NCI-H2081 treated with DMSO at 0.1 percent for 48 hours (cell line): ENCODE data around the gene PPFIBP1.

Experiments
- DNase-seq: peaks from one replicate; lab custom pipeline; 2025; lab: John Stamatoyannopoulos, UW

The PPFIBP1 gene

DNA sequence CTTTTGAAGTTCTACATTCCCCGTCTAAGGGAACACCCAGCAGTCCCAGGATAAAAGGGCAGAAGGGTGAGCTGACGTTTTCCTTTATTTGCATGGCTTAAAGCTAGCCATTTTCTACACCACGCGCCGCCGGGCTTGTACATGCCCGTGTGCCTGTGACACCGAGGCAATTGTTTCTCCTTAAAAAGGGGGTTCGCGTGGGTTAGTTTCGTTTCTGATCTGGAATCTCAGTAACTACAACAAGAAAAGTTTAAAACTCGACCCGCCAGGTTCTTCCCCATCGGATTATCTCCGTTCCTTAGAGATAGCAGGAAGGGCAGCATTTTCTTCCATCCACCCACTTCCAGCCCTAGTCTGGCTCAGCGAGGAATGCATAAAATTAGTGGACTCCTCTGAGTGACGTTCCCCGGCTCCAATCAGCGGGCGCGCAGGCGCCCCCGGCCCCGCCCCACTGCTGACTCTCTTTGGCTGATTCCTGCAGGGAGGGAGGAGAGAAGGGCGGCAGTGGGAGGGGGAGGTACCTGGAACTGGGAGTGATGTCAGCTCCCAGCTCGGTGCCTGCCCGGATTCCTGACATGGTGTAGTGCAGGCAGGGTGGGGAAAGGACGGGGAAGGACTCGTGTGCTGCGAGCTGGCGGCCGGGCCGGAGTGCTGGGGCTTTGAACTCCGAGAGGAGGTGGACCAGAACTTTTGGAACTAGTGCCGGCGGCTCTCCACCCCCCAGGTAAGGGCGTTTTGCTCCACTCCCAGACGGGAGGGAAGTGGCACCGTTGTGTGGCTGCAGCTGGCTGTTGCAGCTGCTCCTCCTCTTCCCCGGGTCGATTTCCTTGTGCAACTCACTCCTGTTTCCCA, at the start of gene PPFIBP1:
Gene PPFIBP1, plus strand, starts transcription at position 565 of the 852 bp plus-strand sequence. CDS start 109,191 bp downstream, outside the sequence.
- peak; percentile 84 for DNase-seq

DNA sequence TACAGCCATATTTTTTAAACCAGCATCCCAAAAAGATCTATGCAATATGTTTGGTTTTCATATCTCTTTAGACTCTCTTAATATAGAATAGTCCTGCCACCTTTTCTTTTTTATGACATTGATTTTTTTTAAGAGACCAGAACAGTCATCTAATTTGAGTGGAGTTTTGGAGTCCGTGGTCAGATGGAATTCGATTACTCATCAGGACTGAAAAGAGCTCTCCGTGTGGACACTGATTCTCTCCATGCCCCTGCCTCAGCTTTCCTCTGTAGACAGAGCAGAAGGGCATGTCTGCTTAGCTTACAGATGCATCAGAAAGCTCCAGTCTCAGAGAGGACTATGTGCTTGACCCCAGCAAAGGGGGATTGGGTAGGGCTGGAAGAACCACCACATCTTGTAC, 49.7 kb upstream of the PPFIBP1 start:
- no peak for DNase-seq

GRCh38 chr12:27477049-27477448, 47.0 kb upstream of the PPFIBP1 start:
- no peak for DNase-seq

GRCh38 chr12:27478949-27479348, 45.1 kb upstream of the PPFIBP1 start:
- no peak for DNase-seq

GRCh38 chr12:27480016-27480415, 44.0 kb upstream of the PPFIBP1 start:
- DNase-seq, result no peak

GRCh38 chr12:27486961-27487360, 37.0 kb upstream of the PPFIBP1 start:
- no peak for DNase-seq

DNA sequence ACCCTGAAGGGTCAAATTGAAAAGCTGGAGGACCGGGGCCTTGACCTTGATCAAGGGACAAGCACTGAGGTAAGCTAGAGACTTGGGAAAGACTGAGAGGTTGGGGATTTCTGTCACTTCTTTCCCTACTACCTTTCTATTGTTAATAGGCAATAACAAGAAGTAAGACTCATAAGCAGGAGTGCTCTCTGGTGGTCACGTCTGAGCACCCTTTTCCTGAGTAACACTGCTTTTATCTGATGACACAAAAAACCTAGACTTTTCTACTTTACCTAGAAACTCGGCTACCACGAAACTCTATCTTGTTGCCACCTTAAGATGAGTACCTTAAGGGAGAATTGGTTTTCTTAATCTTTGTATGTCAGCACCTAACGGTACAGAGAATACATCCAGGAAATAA, 35.5 kb upstream of the PPFIBP1 start:
- DNase-seq, result no peak

- DNase-seq, result no peak
These were observed 32.8 kb upstream of the PPFIBP1 start for GRCh38 chr12:27491226-27491625.

- DNase-seq, result no peak
These were observed 30.6 kb upstream of the PPFIBP1 start for GRCh38 chr12:27493260-27493940.

DNA sequence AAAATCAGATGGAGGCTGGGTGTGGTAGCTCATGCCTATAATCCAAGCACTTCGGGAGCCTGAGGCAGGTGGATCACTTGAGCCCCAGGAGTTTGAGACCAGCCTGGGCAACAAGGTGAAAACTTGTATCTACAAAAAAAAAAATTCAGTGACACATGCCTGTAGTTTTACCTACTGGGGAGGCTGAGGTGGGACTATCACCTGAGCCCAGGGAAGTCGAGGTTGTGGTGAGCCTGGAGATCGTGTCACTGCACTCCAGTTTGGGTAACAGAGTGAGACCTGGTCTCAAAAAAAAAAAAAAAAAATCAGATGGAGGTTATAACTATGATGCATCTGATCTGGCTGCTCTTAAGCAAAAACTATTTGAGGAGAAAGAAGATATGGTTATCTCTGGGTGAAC, 26.6 kb upstream of the PPFIBP1 start:
- DNase-seq, result no peak

DNA sequence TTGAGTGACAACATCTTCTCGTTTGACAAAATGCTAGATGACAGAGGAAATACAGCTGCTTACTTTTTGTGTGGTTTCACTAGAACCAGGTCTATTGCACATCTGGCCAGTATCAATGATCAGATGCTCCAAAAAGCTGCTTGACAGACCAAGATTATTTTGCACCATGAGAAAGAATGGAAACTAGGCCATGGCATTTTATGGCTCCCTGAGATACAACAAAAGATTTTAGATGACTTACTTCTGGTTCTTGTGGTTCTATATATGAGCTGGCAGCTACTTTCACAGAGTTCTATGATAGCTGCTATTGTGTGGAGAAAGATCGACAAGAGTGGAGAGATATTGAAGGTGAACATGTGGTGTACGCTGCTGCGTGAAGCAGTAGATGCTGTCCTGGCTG, 25.9 kb upstream of the PPFIBP1 start:
- DNase-seq, result no peak

GRCh38 chr12:27498761-27499160, 25.2 kb upstream of the PPFIBP1 start:
- no peak for DNase-seq

- DNase-seq, result no peak
These were observed 24.6 kb upstream of the PPFIBP1 start for GRCh38 chr12:27499377-27499776.

- no peak for DNase-seq
These were observed 23.5 kb upstream of the PPFIBP1 start for GRCh38 chr12:27500546-27500945.

DNA sequence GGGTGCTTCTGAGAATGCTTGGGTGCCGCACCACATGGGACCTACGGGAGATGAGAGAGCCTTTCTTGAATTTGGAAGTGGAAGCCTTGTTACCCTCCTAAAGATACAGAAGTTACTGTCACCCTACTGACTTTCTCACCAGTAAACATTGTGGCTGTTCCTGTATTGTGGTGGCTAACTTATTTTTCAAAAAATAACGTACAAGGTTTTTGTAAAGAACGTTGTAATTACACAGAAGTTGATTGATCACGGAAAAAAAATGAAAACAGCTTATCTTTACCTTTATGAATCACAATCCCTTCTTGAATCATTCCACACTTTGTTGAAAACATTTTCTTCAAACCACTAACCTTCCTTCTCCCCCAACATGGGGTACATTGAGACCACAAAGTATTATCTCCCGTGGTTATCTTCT, 22.0 kb upstream of the PPFIBP1 start:
- DNase-seq, result no peak

- DNase-seq, result no peak
These were observed 19.5 kb upstream of the PPFIBP1 start for GRCh38 chr12:27504507-27504906.

GRCh38 chr12:27505109-27505508, 18.9 kb upstream of the PPFIBP1 start:
- no peak for DNase-seq

DNA sequence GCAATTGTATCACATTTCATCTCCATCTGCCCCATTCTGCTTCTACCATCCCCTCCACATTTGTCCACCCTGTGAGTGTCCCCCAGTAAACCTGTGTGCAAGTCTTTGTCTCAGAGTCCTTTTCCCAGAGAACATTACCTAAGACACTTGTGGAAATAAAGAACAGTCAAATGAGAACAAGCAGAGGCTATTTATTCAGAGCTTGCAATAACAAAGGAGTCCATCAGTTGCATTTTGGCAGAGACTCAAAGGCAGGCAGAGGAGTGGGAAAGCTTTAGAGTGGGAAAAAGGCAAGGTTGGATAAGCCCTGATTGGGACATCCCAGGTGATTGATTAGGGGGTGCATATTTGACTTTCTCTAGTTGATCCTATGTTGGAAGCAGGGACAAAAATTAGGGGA, 18.2 kb upstream of the PPFIBP1 start:
- no peak for DNase-seq

GRCh38 chr12:27506645-27507189, 17.3 kb upstream of the PPFIBP1 start:
- DNase-seq, result no peak

GRCh38 chr12:27508736-27509431, 15.1 kb upstream of the PPFIBP1 start:
- no peak for DNase-seq

- no peak for DNase-seq
These were observed 12.8 kb upstream of the PPFIBP1 start for GRCh38 chr12:27511031-27511722.

DNA sequence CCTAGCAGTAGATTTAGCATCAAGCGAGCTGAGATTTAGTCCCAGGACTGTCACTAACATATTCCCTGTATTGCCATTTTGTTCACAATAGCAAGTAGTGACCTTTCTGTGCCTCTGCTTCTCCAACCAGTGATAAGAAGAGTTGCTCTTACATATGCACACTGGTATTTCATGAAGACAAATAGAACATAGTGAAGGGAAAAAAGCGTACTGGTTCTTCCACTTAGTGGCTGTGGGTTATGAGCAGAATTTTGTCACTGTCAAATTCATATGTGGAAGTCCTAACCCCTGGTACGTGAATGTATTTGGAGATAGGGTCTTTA, 12.3 kb upstream of the PPFIBP1 start:
- no peak for DNase-seq
